Measurements from ENCODE around the gene C15orf39.
"Not testable (repeated sequence)": the region's sequence is repeated elsewhere in the genome, so short reads cannot be mapped to it uniquely, and the experiment has no call there.

The C15orf39 gene

GRCh38 chr15:75232826-75233503 lies 31.3 kb downstream of the C15orf39 start:
- DNase-seq = no peak

- DNase-seq = no peak
These were observed 32.0 kb downstream of the C15orf39 start for GRCh38 chr15:75233504-75234190.

- DNase-seq = no peak
These were observed 32.6 kb downstream of the C15orf39 start for GRCh38 chr15:75234191-75234810.

GRCh38 chr15:75235051-75235673 lies 33.5 kb downstream of the C15orf39 start:
- DNase-seq = no peak

- DNase-seq = no peak
These were observed 34.4 kb downstream of the C15orf39 start for GRCh38 chr15:75235760-75236729.

- DNase-seq = no peak
These were observed 35.8 kb downstream of the C15orf39 start for GRCh38 chr15:75237316-75237982.

- no peak for DNase-seq
These were observed 36.5 kb downstream of the C15orf39 start for GRCh38 chr15:75238150-75238549.

GRCh38 chr15:75245741-75246140 lies 44.1 kb downstream of the C15orf39 start:
- not testable (repeated sequence) for DNase-seq

GRCh38 chr15:75248991-75249390 lies 47.3 kb downstream of the C15orf39 start:
- peak; percentile 14 for DNase-seq

- no peak for DNase-seq
These were observed 48.0 kb downstream of the C15orf39 start for GRCh38 chr15:75249726-75250125.

- not testable (repeated sequence) for DNase-seq
These were observed 49.7 kb downstream of the C15orf39 start for GRCh38 chr15:75251343-75251742.

GRCh38 chr15:75252285-75252684 lies 50.6 kb downstream of the C15orf39 start:
- DNase-seq = not testable (repeated sequence)

- DNase-seq = not testable (repeated sequence)
These were observed 56.4 kb downstream of the C15orf39 start, which contains the start of gene GOLGA6C for GRCh38 chr15:75258034-75258433. Gene GOLGA6C, plus strand, starts transcription at chr15:75258334. Its CDS starts 265 bp downstream, at chr15:75258599.

GRCh38 chr15:75258620-75259343 lies 57.1 kb downstream of the C15orf39 start:
- not testable (repeated sequence) for DNase-seq

GRCh38 chr15:75259873-75260272 lies 58.2 kb downstream of the C15orf39 start:
- not testable (repeated sequence) for DNase-seq

Measured in NCI-H1105 treated with DMSO at 0.1 percent for 48 hours (cell line).